ENCODE results near the gene CLMN. TPM values are rescaled to one million over a fixed set of nuclear protein-coding genes. Genes with fewer than 3 reads are reported as not detected.

CLMN gene
- total and polyA plus RNA-seq, 2 of the 4 experiments (the other 2 are of a cell fraction), result 0.10 to 0.18 TPM

DNA sequence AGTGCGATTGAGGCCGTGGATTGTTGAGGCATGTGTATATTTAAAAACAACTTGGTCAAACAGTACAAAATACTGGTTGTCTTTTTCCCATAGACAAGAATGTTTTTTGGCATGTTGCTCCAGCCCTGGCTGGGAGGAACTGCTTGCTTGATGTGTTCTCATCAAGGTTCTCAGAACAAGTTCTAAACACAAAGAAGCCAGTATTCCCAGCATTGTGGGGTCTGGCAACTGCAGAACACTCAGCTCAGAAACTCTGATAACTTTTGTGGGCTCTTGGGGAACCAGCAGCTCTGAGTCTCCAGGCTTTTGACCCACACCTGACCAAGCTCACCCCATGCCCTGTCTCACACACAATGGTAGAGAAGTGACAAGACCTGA is 135.3 kb downstream of the CLMN start:
- Histone ChIP-seq H4K91ac (ENCODE audit: insufficient read depth, low read depth, low read length) (no peak overlapping the region), H3K27me3 (ENCODE audit: control insufficient read depth, insufficient read depth, low read length) (no peaks in the 10 kb centered on the region; the same call in 1 of the 2 replicates), H3K23ac (ENCODE audit: low read depth, low read length) (no peak overlapping the region), H2BK15ac (ENCODE audit: low read depth, low read length) (no peak overlapping the region), H3K18ac (ENCODE audit: low read depth, low read length) (no peak overlapping the region), H3K14ac (replicated peaks; ENCODE audit: low read depth, low read length) (no peak overlapping the region), H2BK5ac (ENCODE audit: low read depth, low read length, poor library complexity, severe bottlenecking) (no peak overlapping the region), H3K4me3 (ENCODE audit: insufficient read depth, low read depth, low read length) (no peak overlapping the region), H4K8ac (ENCODE audit: low read depth in 2 of 2, low read length in 2 of 2) (no peak overlapping the region), H3K4me2 (ENCODE audit: low read depth, low read length) (no peak overlapping the region), H3K9me1 (ENCODE audit: insufficient read depth, low read length) (no peaks in the 10 kb centered on the region), H3K27ac (ENCODE audit: insufficient read depth, low read length) (no peak overlapping the region), H3K79me1 (ENCODE audit: low read depth in 1 of 2, low read length in 2 of 2) (no peaks in the 10 kb centered on the region), H2BK20ac (ENCODE audit: low read depth, low read length) (no peak overlapping the region), H2AK9ac (replicated peaks; ENCODE audit: low read depth, low read length, poor library complexity) (no peak overlapping the region), H4K20me1 (ENCODE audit: insufficient read depth, low read length) (no peaks in the 10 kb centered on the region), H3K9ac (ENCODE audit: low read depth, low read length) (no peak overlapping the region), H3K9me3 (ENCODE audit: control insufficient read depth, insufficient read depth, low read length) (0 out of 2 replicates have a peak, but pooled peaks cover 2% of the 10 kb centered on the region), H4K5ac (ENCODE audit: low read depth, low read length) (no peak overlapping the region), H2AK5ac (ENCODE audit: low read depth, low read length) (no peak overlapping the region), H3K36me3 (ENCODE audit: control insufficient read depth, insufficient read depth, low read length) (no peaks in the 10 kb centered on the region), H3K56ac (ENCODE audit: extremely low read depth, insufficient read depth, low read length) (no peak overlapping the region), H2AFZ (replicated peaks; ENCODE audit: low read length, poor library complexity) (no peak overlapping the region), H2BK120ac (ENCODE audit: low read depth, low read length) (no peak overlapping the region), H3K4me1 (ENCODE audit: control insufficient read depth, insufficient read depth, low read length) (peaks cover 4% of the 10 kb centered on the region; the same call in 1 of the 2 replicates), H3K4ac (ENCODE audit: low read depth, low read length) (no peak overlapping the region)
- no peak for DNase-seq
- CTCF ChIA-PET, result no interaction called here
- BruUV-seq (replicated peaks), result no TSS peak
- no peak; the same call in 1 of the 2 replicates for ATAC-seq (ENCODE audit: low read depth)
- POLR2A ChIA-PET (ENCODE audit: unreplicated experiment), result no interaction called here
- in situ Hi-C loops (cut with MboI; ENCODE audit: low sequenced_read_pairs), result no loop called here
- TF ChIP-seq MXI1 (IDR thresholded peaks at IDR 0.05; ENCODE audit: borderline replicate concordance, low read depth, low read length) (no peak), RAD21 (IDR thresholded peaks at IDR 0.05; ENCODE audit: low read length) (no peak), SMC3 (IDR thresholded peaks at IDR 0.05; ENCODE audit: low read depth, low read length) (no peak)
- dilution Hi-C loops (cut with HindIII; ENCODE audit: low sequenced_read_pairs, unreplicated experiment), result no loop called here
- intact Hi-C loops (cut with micrococcal nuclease), result no loop called here
- WGBS, 2 experiments (ENCODE audit: extremely low coverage in 2 of 2, insufficient read length in 1 of 2), result no CpG with 5 or more reads among the region's 2 CpGs

All from IMR-90 (cell line).